Heart left ventricle (tissue), 16 donors: Measurements from ENCODE around the gene GPATCH2L. TPM values are rescaled to one million over a fixed set of nuclear protein-coding genes. Genes with fewer than 3 reads are reported as not detected.

ENCODE experiments used
- ATAC-seq, 4 donors: fragments of 200-7000 bp; cut with Tn5 transposase; one replicate each; pipeline ENCODE4 v1.9.1; 2020 to 2022; ENCODE audit warnings: moderate library complexity in 4 of 4, mild to moderate bottlenecking in 3 of 4, moderate number of reproducible peaks in 1 of 4
- DNase-seq, 5 donors: peaks; one replicate each; pipeline ENCODE4 v3.0.0-alpha.2; 2020
- H3K27ac ChIP-seq, 12 donors: fragments of 200-600 bp; sonication (generic) in 4 of 12; one replicate each; pipeline versions ENCODE4 v1.5.0 to v1.8.0; 2016 to 2022; ENCODE audit warnings: mild to moderate bottlenecking in 2 of 12
- H3K27me3 ChIP-seq, 9 donors: fragments of 200-600 bp; sonication (generic) in 2 of 9; one replicate each; pipeline versions ENCODE4 v1.5.1 to v1.8.0; 2016 to 2022; ENCODE audit warnings: mild to moderate bottlenecking in 3 of 9
- H3K36me3 ChIP-seq, 9 donors: fragments of 200-600 bp; sonication (generic) in 2 of 9; one replicate each; pipeline versions ENCODE4 v1.5.0 to v1.8.0; 2018 to 2022; ENCODE audit warnings: mild to moderate bottlenecking in 2 of 9
- H3K4me1 ChIP-seq, 12 donors: fragments of 200-600 bp; sonication (generic) in 4 of 12; one replicate each; pipeline versions ENCODE4 v1.5.0 to v1.8.0; 2016 to 2022; ENCODE audit warnings: mild to moderate bottlenecking in 3 of 12
- H3K4me3 ChIP-seq, 12 donors: fragments of 200-600 bp; sonication (generic) in 4 of 12; one replicate each; pipeline versions ENCODE4 v1.5.0 to v1.8.0; 2017 to 2022; ENCODE audit warnings: mild to moderate bottlenecking in 9 of 12, moderate library complexity in 4 of 12
- H3K9me3 ChIP-seq, 12 donors: fragments of 200-600 bp; sonication (generic) in 4 of 12; one replicate each; pipeline versions ENCODE4 v1.5.0 to v1.8.0; 2016 to 2022; ENCODE audit warnings: mild to moderate bottlenecking in 1 of 12
- CTCF ChIP-seq, 12 donors: fragments of 200-600 bp; sonication (generic) in 4 of 12; IDR thresholded peaks; one replicate each; pipeline versions ENCODE4 v1.5.0 to v1.8.0; 2018 to 2022; ENCODE audit warnings: antibody characterized with exemption in 12 of 12, mild to moderate bottlenecking in 5 of 12
- POLR2A ChIP-seq, 2 donors: fragments of 450-650 bp; IDR thresholded peaks; one replicate each; pipeline ENCODE4 v1.6.1; 2017; ENCODE audit warnings: antibody characterized with exemption in 2 of 2, mild to moderate bottlenecking in 2 of 2, moderate library complexity in 2 of 2
- WGBS, 4 donors: extraction: QIAGEN DNeasy Blood & Tissue Kit in 2 of 4; methylation state at CpG; one replicate each; pipeline versions ENCODE4 v1.1.5 to v1.1.7; 2013 to 2018; 5-methylcytosine and 5-hydroxymethylcytosine counted together
- intact Hi-C, 10 donors: fragments of 100-400 bp; cut with DNase I; formaldehyde crosslinking; loops; one replicate each; pipeline versions ENCODE4 v1.11.1 to v1.14.2; 2022
- polyA plus RNA-seq, 2 donors: library from polyadenylated mRNA; stranded (reverse); fragments of 200-250 nt; gene quantifications; one replicate each; pipeline ENCODE4 v1.2.3, GENCODE V29; 2013
- total RNA-seq, 9 donors: library from RNA; depleted of rRNA in 2 of 9; stranded (reverse); fragments of >200 nt in 2 of 9; fragmentation: NEBNext Ultra II Directional in 3 of 9; extraction: Animal tissue kit (Norgen Biotek cat#: 25700) in 3 of 9; gene quantifications; one replicate each; pipeline versions ENCODE4 v1.1.0 to v1.2.4, GENCODE V29; 2016 to 2023
- donor health status: ischemic (EF 13 %, LVEDD 7.1; RV severe dilation, severe dysfunction).
- donor health status: healthy with polysubstance abuse.
- donor health status: DM: no; HTN: yes; CAD: no.
- donor health status: DM: no; HTN: no; CAD: no.
- donor health status: ischemic (EF 25% LVEDD 6.9; RV normal size, moderate dysfunction).
- donor health status: ischemic (EF 25% LVEDD 5.7; RV mildly dilated, moderate dysfunction).
- donor health status: healthy.
- donor health status: DM: yes; HTN: yes; CAD: no.
- donor health status: ischemic (EF 35%, LVEDD 5.7; RV mildly dilated, moderate dysfunction).
- donor health status: nonischemic (EF 11% LVEDD 7.7; RV severe dilation, severe dysfunction).
- donor health status: DM: yes; HTN: yes; CAD: no.
- donor health status: PGD.
- donor health status: ischemic (EF 29% LVEDD 5.4; RV normal size, mild dysfunction).
- donor health status: nonischemic (EF 23%, LVEDD 6.1; RV moderate dilation, normal function).

GPATCH2L gene
- total and polyA plus RNA-seq, 11 donors: 5.7 to 32.8 (median 24.9) TPM

GRCh38 chr14:76193696-76194095 lies 42.0 kb downstream of the GPATCH2L start:
- Histone ChIP-seq H3K4me3 (no peak overlapping the region), H3K36me3 (peaks cover 0 to 92% (median 81%) of the 10 kb centered on the region in 9 donors), H3K27me3 (no peaks in the 10 kb centered on the region), H3K9me3 (no peaks in the 10 kb centered on the region), H3K4me1 (peaks cover 0 to 17% (median 0%) of the 10 kb centered on the region in 12 donors), H3K27ac (no peak overlapping the region)
- DNase-seq: no peak
- 80 to 95% (median 89%) methylated on average over 1 of the region's 1 CpG for WGBS, 4 donors
- no peak for ATAC-seq
- intact Hi-C loops: no loop called here
- TF ChIP-seq POLR2A (IDR thresholded peaks at IDR 0.05): no peak
- no peak for TF ChIP-seq CTCF (IDR thresholded peaks at IDR 0.05)

- H3K36me3 ChIP-seq: peaks cover 0 to 98% (median 87%) of the 10 kb centered on the region in 9 donors
- H3K4me1 ChIP-seq: peaks cover 0 to 17% (median 0%) of the 10 kb centered on the region in 12 donors
- TF ChIP-seq POLR2A (IDR thresholded peaks at IDR 0.05) (no peak), CTCF (IDR thresholded peaks at IDR 0.05) (no peak)
- H3K27me3 ChIP-seq: no peaks in the 10 kb centered on the region
- ATAC-seq (no peak), DNase-seq (no peak)
- intact Hi-C loops: no loop called here
- 81 to 91% (median 87%) methylated on average over 3 of the region's 3 CpGs for WGBS, 4 donors
- no peak overlapping the region for H3K4me3 ChIP-seq
- H3K9me3 ChIP-seq: no peaks in the 10 kb centered on the region
- H3K27ac ChIP-seq: no peak overlapping the region
These were observed 42.6 kb downstream of the GPATCH2L start for GRCh38 chr14:76194327-76194726.

GRCh38 chr14:76195003-76195402 lies 43.3 kb downstream of the GPATCH2L start:
- H3K36me3 ChIP-seq: peaks cover 0 to 100% (median 93%) of the 10 kb centered on the region in 9 donors
- no peaks in the 10 kb centered on the region for H3K9me3 ChIP-seq
- H3K27ac ChIP-seq: no peak overlapping the region
- no peak for ATAC-seq
- H3K4me3 ChIP-seq: no peak overlapping the region
- TF ChIP-seq CTCF (IDR thresholded peaks at IDR 0.05) (no peak), POLR2A (IDR thresholded peaks at IDR 0.05) (no peak)
- peaks cover 0 to 15% (median 0%) of the 10 kb centered on the region in 12 donors for H3K4me1 ChIP-seq
- DNase-seq: no peak
- intact Hi-C loops: no loop called here
- no peaks in the 10 kb centered on the region for H3K27me3 ChIP-seq
- 90 to 96% (median 92%) methylated on average over 3 of the region's 3 CpGs for WGBS, 4 donors

GRCh38 chr14:76196980-76197695 lies 45.4 kb downstream of the GPATCH2L start:
- no peak for ATAC-seq
- 86 to 93% (median 88%) methylated on average over 4 of the region's 4 CpGs for WGBS, 4 donors
- no peak for TF ChIP-seq POLR2A (IDR thresholded peaks at IDR 0.05)
- no peak for TF ChIP-seq CTCF (IDR thresholded peaks at IDR 0.05)
- no peak overlapping the region for H3K4me3 ChIP-seq
- H3K27me3 ChIP-seq: no peaks in the 10 kb centered on the region
- H3K27ac ChIP-seq: no peak overlapping the region
- H3K36me3 ChIP-seq: peaks cover 0 to 100% (median 94%) of the 10 kb centered on the region in 9 donors
- H3K9me3 ChIP-seq: no peaks in the 10 kb centered on the region
- DNase-seq: no peak
- no peaks in the 10 kb centered on the region for H3K4me1 ChIP-seq
- intact Hi-C loops: no loop called here
